Measurements from ENCODE around the gene SH2D7. TPM values are rescaled to one million over a fixed set of nuclear protein-coding genes. Genes with fewer than 3 reads are reported as not detected.

Gene SH2D7
- total and polyA plus RNA-seq, 2 donors (not counting 3 experiments of a cell fraction or from before 2014, with no cell fraction given) = not detected

DNA sequence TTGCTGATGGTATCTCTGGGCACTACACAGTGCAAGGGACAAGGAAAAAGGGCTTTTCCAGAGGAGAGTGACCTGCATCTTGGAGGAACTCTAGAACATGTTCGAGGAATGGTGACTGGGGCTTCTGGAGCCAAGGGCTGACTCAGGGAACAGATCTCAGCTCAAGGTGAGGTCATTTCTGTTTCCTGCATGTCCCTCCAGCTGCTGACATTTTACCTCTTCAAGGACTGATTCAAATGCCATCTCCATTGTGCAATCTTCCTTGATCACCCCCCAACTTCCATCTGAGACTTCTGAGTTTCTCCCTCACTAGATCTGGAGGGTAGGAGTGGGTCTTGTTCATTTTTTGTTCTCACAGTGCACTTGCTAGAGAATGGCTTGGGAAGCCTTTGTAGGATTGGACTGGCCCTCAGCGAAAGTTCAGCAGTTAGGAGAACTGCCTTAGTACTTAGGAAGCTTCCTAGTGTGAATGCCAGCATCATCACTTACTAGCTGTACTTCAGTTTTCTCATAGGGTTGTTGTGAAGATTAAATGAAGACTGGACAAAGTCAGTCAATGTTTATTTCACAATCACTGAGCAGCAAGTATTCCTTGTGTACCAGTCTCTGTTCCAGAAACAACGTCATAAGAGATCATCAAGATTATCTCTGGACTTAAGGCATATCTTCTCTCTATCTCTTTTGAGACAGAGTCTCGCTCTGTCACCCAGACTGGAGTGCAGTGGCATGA lies 54.2 kb downstream of the SH2D7 start:
- Histone ChIP-seq H3K9ac (replicated peaks; ENCODE audit: extremely low read depth, insufficient read depth, low read length) (no peak overlapping the region), H3K4me3 (replicated peaks in 1 of 3; ENCODE audit: insufficient read depth in 1 of 3, low read depth in 1 of 3, low read length in 3 of 3) (no peak overlapping the region), H3K36me3 (ENCODE audit: control insufficient read depth in 2 of 2, extremely low read depth in 1 of 2, insufficient read depth in 2 of 2, low read length in 2 of 2) (no peaks in the 10 kb centered on the region), H3K27me3 (ENCODE audit: control insufficient read depth in 2 of 2, insufficient read depth in 2 of 2, low read length in 2 of 2) (no peaks in the 10 kb centered on the region), H3K4me1 (ENCODE audit: control insufficient read depth, extremely low read depth, insufficient read depth, low read length) (peaks cover 11% of the 10 kb centered on the region), H4K20me1 (replicated peaks; ENCODE audit: control insufficient read depth, extremely low read depth, insufficient read depth, low read length) (no peaks in the 10 kb centered on the region), H3K4me2 (ENCODE audit: insufficient read depth, low read length) (no peak overlapping the region), H3K9me1 (replicated peaks; ENCODE audit: control insufficient read depth, extremely low read depth, insufficient read depth, low read length) (no peaks in the 10 kb centered on the region), H2AFZ (ENCODE audit: low read depth, low read length) (no peak overlapping the region), H3K79me2 (ENCODE audit: control insufficient read depth, insufficient read depth, low read length) (peaks cover 13% of the 10 kb centered on the region), H3K27ac (ENCODE audit: insufficient read depth, low read depth, low read length) (no peak overlapping the region), H3K9me3 (replicated peaks; ENCODE audit: control insufficient read depth, insufficient read depth, low read length) (no peaks in the 10 kb centered on the region)
- no peak for TF ChIP-seq POLR2AphosphoS5 (IDR thresholded peaks at IDR 0.05; ENCODE audit: insufficient read depth, low read depth, low read length)
- TF ChIP-seq, protein P1, sequence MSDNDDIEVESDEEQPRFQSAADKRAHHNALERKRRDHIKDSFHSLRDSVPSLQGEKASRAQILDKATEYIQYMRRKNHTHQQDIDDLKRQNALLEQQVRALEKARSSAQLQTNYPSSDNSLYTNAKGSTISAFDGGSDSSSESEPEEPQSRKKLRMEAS (IDR thresholded peaks at IDR 0.05; ENCODE audit: insufficient read depth, insufficient read length) = no peak
- TF ChIP-seq, protein P2, sequence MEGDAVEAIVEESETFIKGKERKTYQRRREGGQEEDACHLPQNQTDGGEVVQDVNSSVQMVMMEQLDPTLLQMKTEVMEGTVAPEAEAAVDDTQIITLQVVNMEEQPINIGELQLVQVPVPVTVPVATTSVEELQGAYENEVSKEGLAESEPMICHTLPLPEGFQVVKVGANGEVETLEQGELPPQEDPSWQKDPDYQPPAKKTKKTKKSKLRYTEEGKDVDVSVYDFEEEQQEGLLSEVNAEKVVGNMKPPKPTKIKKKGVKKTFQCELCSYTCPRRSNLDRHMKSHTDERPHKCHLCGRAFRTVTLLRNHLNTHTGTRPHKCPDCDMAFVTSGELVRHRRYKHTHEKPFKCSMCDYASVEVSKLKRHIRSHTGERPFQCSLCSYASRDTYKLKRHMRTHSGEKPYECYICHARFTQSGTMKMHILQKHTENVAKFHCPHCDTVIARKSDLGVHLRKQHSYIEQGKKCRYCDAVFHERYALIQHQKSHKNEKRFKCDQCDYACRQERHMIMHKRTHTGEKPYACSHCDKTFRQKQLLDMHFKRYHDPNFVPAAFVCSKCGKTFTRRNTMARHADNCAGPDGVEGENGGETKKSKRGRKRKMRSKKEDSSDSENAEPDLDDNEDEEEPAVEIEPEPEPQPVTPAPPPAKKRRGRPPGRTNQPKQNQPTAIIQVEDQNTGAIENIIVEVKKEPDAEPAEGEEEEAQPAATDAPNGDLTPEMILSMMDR (IDR thresholded peaks at IDR 0.05; ENCODE audit: extremely low read depth in 1 of 2, insufficient read depth in 1 of 2, low read depth in 1 of 2, low read length in 2 of 2) = no peak
- TF ChIP-seq GATA2 (IDR thresholded peaks at IDR 0.05; ENCODE audit: insufficient read depth, insufficient read length, low read depth, low read length) = no peak
- no peak for TF ChIP-seq JUN (IDR thresholded peaks at IDR 0.05; ENCODE audit: borderline replicate concordance, insufficient read depth, insufficient read length, low read depth)
- no peak for TF ChIP-seq MYC (IDR thresholded peaks at IDR 0.05; ENCODE audit: low read depth, low read length)
- no peak for TF ChIP-seq POLR2A (IDR thresholded peaks at IDR 0.05; ENCODE audit: low read depth, low read length)
- no peak for TF ChIP-seq FOS (IDR thresholded peaks at IDR 0.05; ENCODE audit: borderline replicate concordance, insufficient read depth, low read length)
- TF ChIP-seq EZH2 (IDR thresholded peaks at IDR 0.05; ENCODE audit: borderline replicate concordance, low read depth, low read length, severe bottlenecking) = no peak
- intact Hi-C loops (cut with micrococcal nuclease) = no loop called here
- CTCF ChIA-PET = no interaction called here
- POLR2A ChIA-PET = no interaction called here
- dilution Hi-C loops (cut with MboI; ENCODE audit: extremely low pct_ligation_motif_present, low sequenced_read_pairs) = no loop called here
- FAIRE-seq (no peak), DNase-seq (ENCODE audit: low read depth, low spot score) (no peak)
- no TSS peak for BruUV-seq (replicated peaks)
